B cell (primary cell): ENCODE data around the gene CRTAC1. TPM values are rescaled to one million over a fixed set of nuclear protein-coding genes. Genes with fewer than 3 reads are reported as not detected.

ENCODE experiments used
- ATAC-seq: fragments of 200-7000 bp; cut with Tn5 transposase; one replicate; pipeline ENCODE4 v1.10.0; 2021; ENCODE audit warnings: low read depth, mild to moderate bottlenecking, moderate number of reproducible peaks, moderate library complexity
- CTCF ChIA-PET: fragments of 350-600 bp; sonication (Branson Sonifier 250); formaldehyde crosslinking; loops from one replicate; lab custom pipeline; 2021; ENCODE audit warnings: antibody characterized with exemption, inconsistent platforms; lab: Charles Lee
- POLR2A ChIA-PET: fragments of 350-600 bp; sonication (Branson Sonifier 250); formaldehyde crosslinking; loops from one replicate; lab custom pipeline; 2021; ENCODE audit warnings: antibody characterized with exemption; lab: Charles Lee
- DNase-seq: peaks from one replicate; pipeline ENCODE4 v3.0.0; 2013
- H2AFZ ChIP-seq: 2 replicates; pipeline ENCODE4 v1.6.1; 2012; ENCODE audit warnings: mild to moderate bottlenecking, low read depth, low read length; ENCODE audit not compliant: insufficient read depth, poor library complexity, severe bottlenecking
- H3K27ac ChIP-seq, 2 donors: 1 replicate in 1 of 2; 2 replicates in 1 of 2; pipeline ENCODE4 v1.5.1; 2012 to 2013; ENCODE audit warnings: low read length in 2 of 2, mild to moderate bottlenecking in 2 of 2, moderate library complexity in 1 of 2
- H3K27me3 ChIP-seq, 4 experiments: fragments of 200-600 bp in 1 of 4; sonication (generic) in 1 of 4; replicated peaks in 1 of 4; 1 replicate in 2 of 4; 2 replicates in 2 of 4; pipeline versions ENCODE4 v1.6.1 to v1.7.0; 2013 to 2016; ENCODE audit warnings: low read length in 3 of 4, mild to moderate bottlenecking in 2 of 4, mixed read lengths in 1 of 4, moderate library complexity in 1 of 4; ENCODE audit not compliant: insufficient read depth in 4 of 4, control insufficient read depth in 3 of 4; ENCODE audit errors: control extremely low read depth in 1 of 4
- H3K36me3 ChIP-seq, 2 experiments: replicated peaks in 1 of 2; 1 replicate in 1 of 2; 2 replicates in 1 of 2; pipeline versions ENCODE4 v1.6.1 to v1.7.1; 2013; ENCODE audit warnings: low read length in 1 of 2; ENCODE audit not compliant: insufficient read depth in 2 of 2, control insufficient read depth in 1 of 2; ENCODE audit errors: control extremely low read depth in 1 of 2, extremely low read depth in 1 of 2
- H3K4me1 ChIP-seq, 2 donors: fragments of 200-600 bp in 1 of 2; sonication (generic) in 1 of 2; 1 replicate in 1 of 2; 2 replicates in 1 of 2; pipeline versions ENCODE4 v1.5.1 to v1.6.1; 2013 to 2017; ENCODE audit warnings: low read length in 2 of 2; ENCODE audit not compliant: control insufficient read depth in 2 of 2, insufficient read depth in 2 of 2
- H3K4me2 ChIP-seq: replicated peaks from 2 replicates; pipeline ENCODE3; 2012; ENCODE audit warnings: mild to moderate bottlenecking, low read depth, low read length; ENCODE audit not compliant: poor library complexity, severe bottlenecking
- H3K4me3 ChIP-seq, 5 experiments: fragments of 200-600 bp in 1 of 5; sonication (generic) in 1 of 5; 1 replicate in 3 of 5; 2 replicates in 2 of 5; pipeline versions ENCODE4 v1.5.1 to v1.7.0; 2011 to 2016; ENCODE audit warnings: low read length in 4 of 5, mild to moderate bottlenecking in 4 of 5, low read depth in 2 of 5, control low read depth in 1 of 5, moderate library complexity in 1 of 5; ENCODE audit not compliant: insufficient read depth in 1 of 5; ENCODE audit errors: control extremely low read depth in 1 of 5, extremely low read depth in 1 of 5
- H3K79me2 ChIP-seq: fragments of 200-600 bp; sonication (generic); one replicate; pipeline ENCODE4 v1.6.0; 2016; ENCODE audit warnings: low read length; ENCODE audit not compliant: control insufficient read depth, insufficient read depth
- H3K9ac ChIP-seq: fragments of 200-600 bp; sonication (generic); 2 replicates; pipeline ENCODE4 v1.6.1; 2017; ENCODE audit warnings: mild to moderate bottlenecking, low read length, moderate library complexity
- H3K9me3 ChIP-seq, 3 donors: one replicate each; pipeline versions ENCODE4 v1.6.1 to v1.7.1; 2013; ENCODE audit warnings: low read length in 2 of 3; ENCODE audit not compliant: control insufficient read depth in 2 of 3, insufficient read depth in 1 of 3; ENCODE audit errors: control extremely low read depth in 1 of 3
- H4K20me1 ChIP-seq: 2 replicates; pipeline ENCODE4 v1.6.0; 2012; ENCODE audit warnings: mild to moderate bottlenecking, low read length; ENCODE audit not compliant: insufficient read depth, control insufficient read depth, poor library complexity, severe bottlenecking
- H3K27ac Mint-ChIP-seq: one replicate; pipeline ENCODE4 v1.8.0; 2021; ENCODE audit warnings: mixed read lengths
- H3K27me3 Mint-ChIP-seq: one replicate; pipeline ENCODE4 v1.8.0; 2021; ENCODE audit warnings: mixed read lengths
- H3K4me1 Mint-ChIP-seq: one replicate; pipeline ENCODE4 v1.8.0; 2021; ENCODE audit warnings: mixed read lengths
- H3K4me3 Mint-ChIP-seq: one replicate; pipeline ENCODE4 v1.8.0; 2021; ENCODE audit warnings: mixed read lengths
- H3K9me3 Mint-ChIP-seq: one replicate; pipeline ENCODE4 v1.8.0; 2022; ENCODE audit warnings: mixed read lengths; ENCODE audit not compliant: insufficient read depth
- EZH2 ChIP-seq: IDR thresholded peaks from 2 replicates; pipeline ENCODE4 v1.6.1; 2012; ENCODE audit warnings: borderline replicate concordance, low read depth, mild to moderate bottlenecking, moderate library complexity, low read length; ENCODE audit not compliant: insufficient read depth, poor library complexity, severe bottlenecking
- WGBS: methylation state at CpG from one replicate; pipeline ENCODE4 v1.1.5; 2013; ENCODE audit warnings: missing lambda C conversion rate; ENCODE audit not compliant: insufficient coverage; 5-methylcytosine and 5-hydroxymethylcytosine counted together
- intact Hi-C: fragments of 100-400 bp; cut with micrococcal nuclease; formaldehyde crosslinking; loops from one replicate; pipeline ENCODE4 v1.10.0; 2022
- polyA plus RNA-seq: library from polyadenylated mRNA; depleted of rRNA; stranded (reverse); fragments of >200 nt; gene quantifications from 2 replicates; pipeline ENCODE4 v1.2.3, GENCODE V29; 2012
- total RNA-seq, 2 donors: library from RNA; stranded (reverse); fragments of 120-200 nt in 1 of 2; gene quantifications; 1 replicate in 1 of 2; 2 replicates in 1 of 2; pipeline versions ENCODE4 v1.2.3 to v1.2.4, GENCODE V29; 2013 to 2022
- TF ChIP-seq, protein P1 (sequence below): fragments of 200-600 bp; IDR thresholded peaks from one replicate; pipeline ENCODE4 v1.8.0; 2022; ENCODE audit warnings: antibody characterized with exemption, mild to moderate bottlenecking

CRTAC1 gene
- total and polyA plus RNA-seq, 2 donors (not counting 1 experiment from before 2014, with no cell fraction given) = not detected

DNA sequence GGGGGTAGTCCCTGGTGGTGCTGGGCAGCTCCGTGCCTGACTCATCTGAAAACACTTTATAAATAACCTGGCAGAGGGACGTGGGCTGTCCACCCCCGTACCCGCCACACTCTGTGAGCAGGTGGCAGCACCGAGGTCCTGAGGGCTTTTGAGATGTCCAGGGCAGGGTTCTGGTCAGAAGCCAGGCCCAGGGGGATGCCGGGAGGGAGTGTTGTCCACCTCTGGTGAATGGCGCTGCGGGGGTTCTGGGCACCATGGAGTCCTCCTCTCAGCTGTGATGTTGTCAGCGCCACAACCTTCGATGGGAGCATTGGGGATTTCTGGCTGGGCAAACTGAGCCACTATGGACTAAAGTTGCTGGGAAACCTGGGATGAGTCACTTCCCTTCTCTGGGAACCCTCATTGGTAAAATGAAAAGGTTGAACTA is 208.1 kb downstream of the CRTAC1 start:
- no peaks in the 10 kb centered on the region for H3K27me3 ChIP-seq
- DNase-seq (no peak), ATAC-seq (no peak)
- TF ChIP-seq EZH2 = no peak
- TF ChIP-seq, protein P1, sequence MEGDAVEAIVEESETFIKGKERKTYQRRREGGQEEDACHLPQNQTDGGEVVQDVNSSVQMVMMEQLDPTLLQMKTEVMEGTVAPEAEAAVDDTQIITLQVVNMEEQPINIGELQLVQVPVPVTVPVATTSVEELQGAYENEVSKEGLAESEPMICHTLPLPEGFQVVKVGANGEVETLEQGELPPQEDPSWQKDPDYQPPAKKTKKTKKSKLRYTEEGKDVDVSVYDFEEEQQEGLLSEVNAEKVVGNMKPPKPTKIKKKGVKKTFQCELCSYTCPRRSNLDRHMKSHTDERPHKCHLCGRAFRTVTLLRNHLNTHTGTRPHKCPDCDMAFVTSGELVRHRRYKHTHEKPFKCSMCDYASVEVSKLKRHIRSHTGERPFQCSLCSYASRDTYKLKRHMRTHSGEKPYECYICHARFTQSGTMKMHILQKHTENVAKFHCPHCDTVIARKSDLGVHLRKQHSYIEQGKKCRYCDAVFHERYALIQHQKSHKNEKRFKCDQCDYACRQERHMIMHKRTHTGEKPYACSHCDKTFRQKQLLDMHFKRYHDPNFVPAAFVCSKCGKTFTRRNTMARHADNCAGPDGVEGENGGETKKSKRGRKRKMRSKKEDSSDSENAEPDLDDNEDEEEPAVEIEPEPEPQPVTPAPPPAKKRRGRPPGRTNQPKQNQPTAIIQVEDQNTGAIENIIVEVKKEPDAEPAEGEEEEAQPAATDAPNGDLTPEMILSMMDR = no peak
- no peak overlapping the region for H2AFZ ChIP-seq
- no peak overlapping the region for H3K4me3 ChIP-seq
- no peak overlapping the region for H3K4me3 Mint-ChIP-seq
- no peaks in the 10 kb centered on the region for H3K9me3 ChIP-seq
- H3K4me1 Mint-ChIP-seq = no peaks in the 10 kb centered on the region
- intact Hi-C loops = no loop called here
- H3K4me2 ChIP-seq = no peak overlapping the region
- CTCF ChIA-PET = interaction anchor here (0.9 to 1.7 kb wide), 2 partner anchors 9 to 748 kb away, joined by 3 read pairs; no protein-coding TSS in a partner anchor
- no peaks in the 10 kb centered on the region for H3K4me1 ChIP-seq
- H3K79me2 ChIP-seq = no peaks in the 10 kb centered on the region
- H3K36me3 ChIP-seq = no peaks in the 10 kb centered on the region
- H3K9me3 Mint-ChIP-seq = no peaks in the 10 kb centered on the region
- H3K27ac Mint-ChIP-seq = no peak overlapping the region
- POLR2A ChIA-PET = no interaction called here
- WGBS = 67% methylated on average over 10 of the region's 10 CpGs
- H3K27me3 Mint-ChIP-seq = peaks cover 9% of the 10 kb centered on the region
- no peaks in the 10 kb centered on the region for H4K20me1 ChIP-seq
- H3K27ac ChIP-seq = no peak overlapping the region
- H3K9ac ChIP-seq = no peak overlapping the region

DNA sequence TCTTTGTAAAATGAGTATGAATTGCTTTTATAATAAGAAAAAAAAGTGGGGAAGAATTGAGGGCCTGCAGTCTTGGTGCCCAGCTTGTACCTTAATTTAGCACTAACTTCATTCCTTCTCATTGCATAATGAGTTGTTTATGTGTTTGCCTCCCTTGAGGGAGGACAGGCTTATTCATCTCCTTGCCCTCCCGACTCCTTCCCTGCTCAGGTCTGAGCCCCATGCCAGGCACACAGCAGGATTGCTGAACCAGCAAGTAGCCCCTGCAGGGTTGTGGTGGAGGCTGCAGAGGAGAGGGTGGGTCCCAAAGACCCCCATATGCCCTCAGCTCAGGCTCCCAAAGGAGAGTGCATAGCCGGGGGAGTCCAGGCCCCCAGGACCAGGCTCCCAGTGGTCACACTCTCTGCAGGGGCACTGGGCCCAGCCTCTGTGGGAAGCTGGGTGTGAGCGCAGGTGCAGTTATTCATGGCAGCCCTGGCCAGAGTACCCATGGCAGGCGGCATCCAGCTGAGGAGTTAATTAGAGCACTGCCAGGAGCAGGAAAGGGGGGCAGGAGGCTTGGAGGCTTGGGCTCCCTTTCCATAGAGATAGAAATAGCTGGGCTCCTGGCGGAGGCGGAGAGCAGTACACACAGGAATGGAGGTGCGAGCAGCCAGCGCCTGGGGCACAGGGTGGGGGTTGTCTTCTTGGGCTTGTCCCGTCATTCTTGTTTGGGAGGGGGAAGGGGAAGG is 208.9 kb downstream of the CRTAC1 start:
- Mint-ChIP-seq H3K4me1 (no peaks in the 10 kb centered on the region), H3K4me3 (no peak overlapping the region), H3K9me3 (no peaks in the 10 kb centered on the region), H3K27ac (no peak overlapping the region), H3K27me3 (peaks cover 11% of the 10 kb centered on the region)
- 68% methylated on average over 8 of the region's 9 CpGs for WGBS
- Histone ChIP-seq H3K79me2 (no peaks in the 10 kb centered on the region), H4K20me1 (no peaks in the 10 kb centered on the region), H3K4me3 (no peak overlapping the region), H3K4me2 (no peak overlapping the region), H3K36me3 (no peaks in the 10 kb centered on the region), H3K4me1 (no peaks in the 10 kb centered on the region), H3K9ac (no peak overlapping the region), H3K9me3 (no peaks in the 10 kb centered on the region), H2AFZ (no peak overlapping the region), H3K27me3 (no peaks in the 10 kb centered on the region), H3K27ac (no peak overlapping the region)
- POLR2A ChIA-PET = no interaction called here
- intact Hi-C loops = no loop called here
- no peak for TF ChIP-seq EZH2
- TF ChIP-seq, protein P1 = no peak
- CTCF ChIA-PET = interaction anchor here (0.9 to 1.7 kb wide), 2 partner anchors 10 to 747 kb away, joined by 3 read pairs; no protein-coding TSS in a partner anchor
- DNase-seq (no peak), ATAC-seq (no peak)
